ENCODE data around the gene STAT5B.
A peak's percentile ranks its signal among the peaks of the same experiment; 100 is the strongest.

STAT5B gene

GRCh38 chr17:42178817-42179216 is 97.4 kb downstream of the STAT5B start:
- DNase-seq (ENCODE audit: low spot score): no peak

GRCh38 chr17:42177684-42178083 is 98.5 kb downstream of the STAT5B start:
- DNase-seq (ENCODE audit: low spot score): no peak

- no peak for DNase-seq (ENCODE audit: low spot score)
These were observed 101.9 kb downstream of the STAT5B start for GRCh38 chr17:42174126-42174783.

DNA sequence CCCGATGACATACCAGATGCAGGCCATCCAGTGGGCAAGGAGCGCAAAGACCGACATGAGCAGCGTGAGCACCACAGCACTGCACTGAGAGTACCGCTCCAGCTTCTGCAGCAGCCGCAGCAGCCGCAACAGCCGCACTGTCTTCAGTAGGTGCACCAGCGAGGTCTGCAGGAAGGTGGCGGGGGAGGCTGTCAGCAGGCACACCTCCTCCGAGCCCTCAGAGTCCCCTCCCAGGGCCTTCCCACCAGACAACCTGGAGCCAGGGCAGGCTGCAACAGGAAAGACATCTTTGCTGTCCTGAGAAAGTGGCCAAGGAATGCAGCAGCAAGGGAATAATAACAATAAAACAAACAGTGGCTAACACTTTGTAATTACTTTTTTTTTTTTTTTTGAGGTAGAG is 104.4 kb downstream of the STAT5B start:
- no peak for DNase-seq (ENCODE audit: low spot score)

GRCh38 chr17:42169351-42169750 is 106.8 kb downstream of the STAT5B start:
- no peak for DNase-seq (ENCODE audit: low spot score)

GRCh38 chr17:42167807-42168206 is 108.4 kb downstream of the STAT5B start:
- no peak for DNase-seq (ENCODE audit: low spot score)

- no peak for DNase-seq (ENCODE audit: low spot score)
These were observed 109.9 kb downstream of the STAT5B start for GRCh38 chr17:42166196-42166763.

GRCh38 chr17:42165751-42166150 is 110.4 kb downstream of the STAT5B start:
- DNase-seq (ENCODE audit: low spot score): no peak

- DNase-seq (ENCODE audit: low spot score): no peak
These were observed 112.3 kb downstream of the STAT5B start for GRCh38 chr17:42163696-42164407.

- DNase-seq (ENCODE audit: low spot score): peak; percentile 19
These were observed 113.1 kb downstream of the STAT5B start for GRCh38 chr17:42163113-42163512.

DNA sequence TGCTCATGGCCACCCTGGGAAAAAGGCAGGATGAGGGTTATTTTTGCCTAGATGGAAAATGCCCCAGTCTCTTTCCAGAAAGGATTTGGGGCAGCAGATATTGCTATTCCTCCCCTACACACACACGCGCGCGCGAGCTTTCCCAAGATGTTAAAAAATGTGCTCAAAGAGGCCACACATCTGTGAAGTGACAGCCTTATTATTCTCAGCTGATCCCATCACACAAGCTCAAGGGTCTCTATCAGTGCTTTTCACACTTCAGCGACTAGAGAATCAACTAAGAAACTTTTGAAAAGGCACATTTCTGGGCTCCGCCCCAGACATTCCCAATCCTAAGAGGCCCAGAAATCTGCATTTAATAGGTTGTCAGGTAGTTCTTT is 115.7 kb downstream of the STAT5B start:
- no peak for DNase-seq (ENCODE audit: low spot score)

DNA sequence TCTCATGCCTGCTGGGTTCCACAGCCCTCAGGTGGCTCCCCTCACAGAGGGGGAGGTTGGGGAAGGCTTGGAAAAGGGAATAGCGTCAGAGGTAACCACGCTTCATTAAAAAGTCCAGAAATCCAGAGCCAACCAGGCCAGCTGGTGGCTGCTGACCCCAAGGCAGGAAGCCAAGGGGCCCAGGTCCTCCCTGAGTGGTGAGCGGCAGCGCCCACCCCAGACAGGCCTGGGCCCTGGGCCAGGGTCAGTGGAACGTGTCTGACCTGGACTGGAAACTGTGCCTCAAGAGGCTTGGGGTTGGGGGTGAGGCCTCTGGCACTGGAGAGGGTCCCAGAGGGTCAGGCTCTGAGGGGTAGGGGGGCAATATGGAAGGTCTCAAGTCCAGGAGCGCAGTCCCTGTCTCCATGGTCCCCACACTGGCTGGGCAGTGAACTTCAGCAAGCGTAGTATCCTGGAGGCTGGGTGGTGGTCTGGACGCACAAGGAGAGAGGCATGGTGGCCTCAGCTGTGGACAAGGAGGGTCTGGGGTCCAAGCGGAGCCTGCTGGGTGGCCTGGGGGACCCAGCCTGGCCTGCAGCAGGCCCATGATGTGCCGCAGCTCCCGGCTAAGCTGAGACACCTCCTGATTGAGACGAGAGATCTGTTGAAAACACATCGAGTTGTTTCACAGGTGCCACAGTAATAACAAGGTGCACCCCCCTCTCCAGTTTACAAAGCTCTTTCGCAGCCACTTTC is 116.2 kb downstream of the STAT5B start:
- no peak for DNase-seq (ENCODE audit: low spot score)

DNA sequence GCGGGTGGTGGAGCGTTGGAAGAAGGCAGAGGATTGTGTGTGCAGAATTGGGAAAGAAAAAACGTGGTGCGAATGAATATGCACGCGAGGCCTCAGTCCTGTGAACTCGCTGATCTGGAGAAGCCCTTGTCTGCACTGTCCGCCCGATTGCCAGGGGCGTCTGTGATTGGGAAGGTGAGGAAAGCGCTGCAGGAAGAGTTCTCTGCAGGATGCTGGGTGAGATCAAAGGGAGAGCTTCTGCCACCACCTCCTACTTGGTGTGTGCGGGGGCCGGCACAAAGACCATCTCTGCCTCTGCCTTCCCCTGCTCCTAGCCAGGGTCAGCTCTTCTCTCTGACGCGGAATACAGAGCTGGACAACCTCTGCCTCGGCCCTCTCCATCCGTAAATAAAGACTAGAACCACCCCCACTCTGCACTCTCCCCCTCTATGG is 120.6 kb downstream of the STAT5B start:
- DNase-seq (ENCODE audit: low spot score): no peak

DNA sequence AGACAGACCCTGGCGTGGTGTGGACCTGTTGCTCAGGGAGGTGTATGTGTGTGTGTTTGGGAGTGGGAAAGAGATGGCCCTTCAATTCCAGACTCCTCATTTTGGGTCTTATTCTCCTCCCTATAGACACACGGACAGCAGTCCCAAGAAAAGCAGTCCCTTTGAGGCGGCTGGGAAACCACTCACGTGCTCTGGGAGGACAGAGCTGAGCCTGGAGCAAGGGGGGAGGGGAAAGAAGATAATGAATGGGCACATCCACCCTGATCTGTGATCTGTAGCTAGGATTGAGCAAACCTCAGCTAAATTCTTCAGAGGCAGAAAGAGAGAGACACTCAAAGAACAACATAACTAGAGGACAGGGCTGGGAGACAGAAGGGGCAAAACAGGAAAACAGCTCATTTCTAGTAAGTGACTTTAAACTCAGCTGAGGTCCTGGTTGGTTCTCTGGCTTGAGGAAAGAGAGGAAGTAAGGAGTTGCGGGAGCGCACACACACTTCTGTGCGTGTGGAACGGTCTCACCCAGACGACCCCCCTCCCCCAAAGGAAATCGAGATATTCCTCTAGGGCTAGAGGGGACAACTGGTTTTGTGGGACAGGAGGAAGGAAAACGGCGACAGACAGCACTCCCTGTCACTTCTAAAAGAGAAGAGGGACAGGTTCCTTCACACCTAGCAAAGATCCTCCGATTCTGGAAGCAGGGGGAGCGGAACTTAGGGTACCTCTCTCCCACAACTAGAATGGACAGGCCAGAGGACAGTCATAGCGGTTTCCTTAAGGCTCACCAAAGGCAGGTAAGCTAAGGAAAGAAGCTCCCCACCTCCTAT is 122.1 kb downstream of the STAT5B start:
- DNase-seq (ENCODE audit: low spot score): no peak

Data from CD4-positive, alpha-beta T cell treated with Interleukin-6 at 100 ng/mL for 8 hours (primary cell).